GM21528 (cell line): ENCODE data around the gene IRF2BP1.

ENCODE experiments used
- ATAC-seq: cut with Tn5 transposase; IDR thresholded peaks from one replicate; pipeline ENCODE4 v1.9.1; 2021; ENCODE audit warnings: mild to moderate bottlenecking, moderate library complexity; ENCODE audit not compliant: unreplicated experiment, low FRiP score

IRF2BP1 gene, protein sequence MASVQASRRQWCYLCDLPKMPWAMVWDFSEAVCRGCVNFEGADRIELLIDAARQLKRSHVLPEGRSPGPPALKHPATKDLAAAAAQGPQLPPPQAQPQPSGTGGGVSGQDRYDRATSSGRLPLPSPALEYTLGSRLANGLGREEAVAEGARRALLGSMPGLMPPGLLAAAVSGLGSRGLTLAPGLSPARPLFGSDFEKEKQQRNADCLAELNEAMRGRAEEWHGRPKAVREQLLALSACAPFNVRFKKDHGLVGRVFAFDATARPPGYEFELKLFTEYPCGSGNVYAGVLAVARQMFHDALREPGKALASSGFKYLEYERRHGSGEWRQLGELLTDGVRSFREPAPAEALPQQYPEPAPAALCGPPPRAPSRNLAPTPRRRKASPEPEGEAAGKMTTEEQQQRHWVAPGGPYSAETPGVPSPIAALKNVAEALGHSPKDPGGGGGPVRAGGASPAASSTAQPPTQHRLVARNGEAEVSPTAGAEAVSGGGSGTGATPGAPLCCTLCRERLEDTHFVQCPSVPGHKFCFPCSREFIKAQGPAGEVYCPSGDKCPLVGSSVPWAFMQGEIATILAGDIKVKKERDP

DNA sequence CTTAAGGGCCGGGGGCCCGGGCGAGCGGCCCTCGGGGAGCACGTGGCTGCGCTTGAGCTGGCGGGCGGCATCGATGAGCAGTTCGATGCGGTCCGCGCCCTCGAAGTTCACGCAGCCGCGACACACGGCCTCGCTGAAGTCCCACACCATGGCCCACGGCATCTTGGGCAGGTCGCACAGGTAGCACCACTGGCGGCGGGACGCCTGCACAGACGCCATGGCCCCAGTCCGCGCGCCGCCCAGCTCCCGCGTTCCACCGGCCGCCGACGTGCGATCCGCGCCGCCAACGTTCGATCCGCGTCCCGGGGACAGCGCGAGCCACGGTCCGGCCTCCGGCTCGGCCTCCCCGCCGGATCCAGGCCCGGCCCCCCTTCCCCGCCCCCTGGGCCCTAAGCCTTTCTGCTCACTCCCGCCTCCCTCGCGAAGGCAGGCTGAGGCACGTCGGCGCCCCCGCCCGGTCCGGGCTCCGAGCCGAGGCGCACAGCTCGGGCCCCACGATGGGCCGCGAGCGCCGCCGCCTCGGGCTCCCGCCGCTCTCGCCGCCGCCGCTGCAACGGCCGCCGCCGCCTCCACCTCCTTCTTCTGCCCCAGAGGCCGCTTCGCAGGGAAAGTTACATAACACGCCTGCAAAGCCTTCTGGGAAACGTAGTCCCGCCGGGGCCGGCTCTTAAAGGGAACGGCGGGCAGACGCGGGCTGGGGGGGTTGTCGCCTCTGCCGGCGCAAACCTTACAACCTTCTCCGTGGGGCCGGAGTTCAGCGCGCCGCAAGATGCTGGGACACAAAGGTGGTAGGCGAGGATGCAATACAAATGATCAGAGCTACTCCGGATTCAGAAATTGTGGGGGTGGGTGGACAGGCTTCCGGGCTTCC, at the start of gene IRF2BP1:
TSS of gene IRF2BP1 (minus strand) at position 586 of the 871 bp plus-strand sequence. CDS start at position 219, 367 bp downstream.
- peak; percentile 59 for ATAC-seq

DNA sequence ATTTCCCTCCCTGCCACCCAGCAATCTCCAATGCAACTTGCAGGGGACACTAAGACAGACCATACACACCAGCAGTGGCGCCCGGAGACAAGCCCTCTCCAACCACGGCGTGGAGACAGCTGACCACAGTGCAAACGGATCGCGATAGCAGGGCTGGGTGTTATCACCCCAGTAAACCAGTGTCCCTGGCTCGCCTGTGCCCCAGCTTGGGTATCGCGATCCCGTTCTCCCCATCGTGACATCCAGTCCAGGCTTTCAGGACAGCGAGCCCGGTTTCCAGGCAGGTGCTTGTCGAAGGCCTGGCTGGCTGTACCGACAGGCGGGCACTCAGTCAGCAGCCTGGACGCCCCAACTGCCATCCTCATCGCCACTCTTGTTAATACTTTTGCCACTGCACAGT, 49.3 kb upstream of the IRF2BP1 start:
- no peak for ATAC-seq

DNA sequence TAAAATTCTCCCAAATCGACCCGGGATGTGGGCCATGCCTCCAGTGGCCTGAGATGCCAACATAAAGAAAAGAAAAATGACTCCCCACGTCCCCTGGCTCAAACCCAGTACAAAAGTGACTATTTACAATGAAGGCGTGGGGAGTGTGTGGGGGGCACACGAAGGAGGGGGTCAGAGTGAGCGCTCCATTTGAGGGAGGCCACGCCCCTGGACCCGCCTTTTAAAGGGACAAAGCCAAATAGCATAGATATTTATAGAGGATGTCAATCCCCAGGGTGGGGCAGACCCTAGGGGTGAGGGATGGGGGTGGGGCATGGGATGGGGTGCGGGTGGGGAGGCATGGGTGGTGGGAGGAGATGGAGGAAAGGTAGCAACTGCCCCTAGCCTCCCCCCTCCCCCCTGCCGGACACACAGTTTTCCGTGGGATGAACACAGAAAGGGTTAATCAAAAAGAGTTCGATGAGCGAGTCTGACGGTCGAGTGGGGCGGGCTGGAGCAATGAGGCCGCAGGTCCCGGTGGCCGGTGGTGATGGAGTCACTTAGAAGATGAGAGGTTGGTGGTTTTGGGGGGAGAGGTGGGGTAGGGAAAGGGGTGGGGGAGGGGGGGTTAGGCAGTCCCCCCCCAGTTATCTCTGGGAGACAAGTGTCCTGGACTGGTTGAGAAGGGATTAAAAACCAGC, 48.8 kb upstream of the IRF2BP1 start:
- ATAC-seq = no peak

DNA sequence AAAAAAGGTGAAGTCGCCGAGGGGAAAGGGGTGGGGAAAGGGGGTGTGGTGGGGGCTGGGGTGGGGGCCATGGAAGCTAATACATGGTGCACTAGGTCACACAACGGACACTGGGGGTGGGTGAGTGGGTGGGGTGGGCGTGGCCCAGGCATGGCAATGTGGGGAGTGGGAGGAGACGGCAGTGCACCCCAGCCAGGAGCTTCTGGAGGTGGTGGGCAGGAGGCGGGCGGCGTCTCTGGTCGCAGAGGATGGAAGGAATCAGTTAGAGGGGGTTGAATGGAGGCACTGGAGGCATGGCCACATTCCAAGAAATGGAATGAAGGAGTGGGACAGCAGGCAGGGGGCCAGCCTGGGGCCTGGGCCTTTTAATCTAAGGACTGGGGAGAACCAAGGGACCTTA, 47.8 kb upstream of the IRF2BP1 start:
- ATAC-seq = no peak

DNA sequence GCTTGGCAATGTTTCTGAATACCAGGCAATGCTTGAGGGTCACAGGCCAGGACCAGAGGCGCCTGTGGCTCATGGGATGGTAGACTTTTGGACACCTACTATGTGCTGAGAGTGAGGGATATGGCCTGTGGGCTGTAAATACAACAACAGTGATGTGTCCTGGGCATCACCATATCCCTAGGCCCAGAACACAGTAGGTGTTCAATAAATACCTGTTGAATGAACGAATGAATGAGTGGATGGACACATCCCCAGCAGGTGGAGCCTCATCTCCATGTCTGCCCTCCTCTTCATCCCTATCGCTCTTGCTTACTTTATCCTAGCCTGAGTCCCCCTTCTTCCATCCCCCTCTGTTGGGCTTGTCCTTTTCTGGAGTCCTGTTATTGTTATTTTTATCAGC, 45.1 kb upstream of the IRF2BP1 start:
- no peak for ATAC-seq

DNA sequence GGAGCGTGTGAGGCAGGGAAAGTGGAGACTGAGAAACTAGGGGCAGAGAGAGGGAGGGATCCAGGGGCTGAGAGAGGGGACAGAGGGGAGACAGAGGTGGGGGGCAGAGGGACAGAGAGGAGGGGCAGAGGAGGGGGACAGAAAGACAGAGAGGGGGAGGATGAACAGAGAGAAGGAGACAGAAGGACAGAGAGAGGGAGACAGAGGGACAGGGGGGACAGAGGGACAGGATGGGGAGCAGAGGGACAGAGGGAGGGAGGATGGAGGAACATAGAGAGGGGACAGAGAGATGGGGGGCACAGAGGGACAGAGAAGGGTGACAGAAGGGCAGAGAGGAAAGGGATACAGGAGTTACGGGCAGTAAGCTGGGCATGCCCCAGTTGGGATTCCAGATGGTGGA, 43.3 kb upstream of the IRF2BP1 start:
- no peak for ATAC-seq

DNA sequence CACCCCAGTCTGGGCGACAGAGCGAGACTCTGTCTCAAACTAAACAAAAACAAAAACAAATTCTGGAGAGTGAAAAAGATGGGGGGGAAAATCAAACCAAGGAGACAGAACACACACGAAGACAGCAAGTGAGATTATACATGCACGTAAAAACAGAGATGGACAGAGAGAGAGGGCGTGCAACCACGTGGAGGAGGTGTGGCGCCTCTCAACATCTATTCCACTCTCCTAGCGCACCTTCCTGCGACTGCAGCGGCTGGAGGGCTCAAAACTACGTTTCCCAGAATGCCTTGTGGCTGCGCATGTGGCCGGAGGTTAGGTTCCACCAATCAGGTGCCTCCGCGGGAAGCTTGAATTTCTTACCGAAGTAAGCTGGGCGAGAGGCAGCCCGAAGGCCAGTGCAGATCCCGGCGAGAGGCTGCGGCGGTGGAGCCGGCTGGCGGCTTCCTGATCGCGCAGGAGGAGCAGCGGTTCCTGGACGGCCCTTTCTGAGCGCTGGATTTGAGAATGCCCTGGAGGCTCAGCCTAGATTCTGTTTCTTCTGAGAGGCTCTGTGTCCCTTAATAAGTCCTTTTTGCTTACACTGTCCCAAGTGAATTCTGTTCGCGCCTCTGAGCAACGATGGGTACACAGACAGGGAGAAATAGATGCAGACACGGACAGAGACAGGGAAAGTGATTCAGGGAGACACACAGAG, 41.8 kb upstream of the IRF2BP1 start:
- ATAC-seq = no peak

DNA sequence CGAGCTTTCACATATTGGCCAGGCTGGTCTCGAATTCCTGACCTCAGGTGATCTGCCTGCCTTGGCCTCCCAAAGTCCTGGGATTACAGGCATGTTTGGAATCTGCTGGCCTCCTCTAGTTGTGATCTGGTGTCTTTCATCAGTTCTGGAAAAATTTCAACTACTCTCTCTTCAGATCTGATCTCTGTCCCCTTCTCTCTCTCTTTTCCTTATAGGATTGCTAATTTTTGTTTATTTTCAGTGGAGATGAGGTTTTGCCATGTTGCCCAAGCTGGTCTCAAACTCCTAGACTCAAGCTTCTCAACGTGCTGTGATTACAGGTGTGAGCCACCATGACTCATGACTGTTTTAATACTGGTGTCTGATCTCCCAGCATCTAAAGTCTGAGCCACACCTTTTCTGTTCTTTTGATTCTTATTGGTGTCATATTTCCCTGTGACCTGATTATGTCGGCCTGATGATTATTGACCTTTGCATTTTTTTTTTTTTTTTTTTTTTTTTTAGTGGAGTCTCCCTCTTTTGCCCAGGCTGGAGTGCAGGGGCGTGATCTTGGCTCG, 39.0 kb upstream of the IRF2BP1 start:
- no peak for ATAC-seq

DNA sequence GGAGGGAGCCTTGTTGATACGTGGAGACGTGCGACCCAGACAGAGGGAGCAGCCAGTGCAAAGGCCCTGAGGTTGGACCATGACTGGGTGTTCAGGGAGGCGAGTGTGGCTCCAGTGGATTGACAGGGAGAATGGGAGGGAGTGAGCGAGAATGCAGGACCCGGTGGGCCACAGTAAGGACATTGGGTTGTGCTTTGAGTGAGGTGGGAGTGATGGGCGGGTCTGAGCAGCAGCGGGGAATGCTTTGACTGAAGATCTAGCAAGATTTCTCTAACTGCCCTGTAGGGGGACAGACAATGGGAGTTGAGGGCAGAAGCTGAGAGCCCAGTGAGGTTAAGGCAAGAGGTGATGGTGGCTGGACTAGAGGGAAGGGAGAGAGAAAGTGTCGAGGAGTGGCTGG, 36.3 kb upstream of the IRF2BP1 start:
- no peak for ATAC-seq

DNA sequence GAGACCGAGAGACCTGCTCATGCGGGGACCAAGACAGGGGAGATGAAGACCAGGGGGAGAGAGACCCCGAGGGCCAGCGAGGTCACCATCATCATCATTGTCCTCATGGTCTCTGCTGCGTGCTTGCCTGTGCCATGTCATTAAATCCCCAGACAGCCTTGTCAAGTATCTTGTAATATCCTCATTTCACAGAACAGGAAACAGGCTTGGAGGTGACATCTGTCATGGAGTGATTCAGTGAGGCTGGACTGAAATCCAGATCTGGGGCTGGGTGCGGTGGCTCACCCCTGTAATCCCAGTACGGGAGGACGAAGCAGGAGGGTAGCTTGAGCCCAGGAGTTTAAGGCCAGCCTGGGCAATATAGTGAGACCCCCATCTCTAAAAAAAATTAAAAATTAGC, 34.5 kb upstream of the IRF2BP1 start:
- ATAC-seq = no peak

DNA sequence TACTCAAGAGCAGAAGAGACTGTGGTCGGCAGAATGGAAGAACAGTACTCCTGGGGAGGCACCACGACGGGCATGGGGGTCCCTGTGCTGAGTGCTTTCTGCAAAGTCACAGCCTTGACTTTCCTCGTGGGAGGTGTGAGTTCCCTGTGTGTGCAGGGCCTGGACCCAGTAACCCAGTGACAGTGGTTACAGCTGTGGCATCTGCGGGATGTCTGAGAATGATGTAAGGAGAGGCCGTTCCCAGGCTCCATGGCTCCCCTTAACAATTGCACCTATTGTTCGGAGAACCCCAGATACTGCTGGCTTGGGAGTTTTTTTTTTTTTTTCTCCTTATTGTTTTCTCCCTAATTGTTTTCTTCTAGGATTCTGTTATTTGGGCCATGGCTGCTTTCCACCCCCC, 33.7 kb upstream of the IRF2BP1 start:
- no peak for ATAC-seq

DNA sequence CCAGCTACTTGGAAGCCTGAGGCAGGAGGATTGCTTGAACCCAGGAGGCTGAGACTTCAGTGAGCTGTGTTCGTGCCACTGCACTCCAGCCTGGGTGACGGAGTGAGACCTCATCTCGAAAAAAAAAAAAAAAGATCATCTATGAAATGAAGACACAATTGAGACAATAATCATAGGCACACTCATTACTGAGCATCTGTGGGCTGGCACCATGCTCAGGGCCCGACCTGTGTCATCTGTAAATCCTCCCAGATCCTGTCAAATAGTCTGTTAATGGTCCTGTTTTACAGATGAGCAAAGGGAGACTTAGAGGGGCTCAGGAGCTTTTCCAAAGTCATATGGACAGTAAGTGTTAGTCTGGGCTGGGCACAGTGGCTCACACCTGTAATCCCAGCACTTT, 32.8 kb upstream of the IRF2BP1 start:
- no peak for ATAC-seq

DNA sequence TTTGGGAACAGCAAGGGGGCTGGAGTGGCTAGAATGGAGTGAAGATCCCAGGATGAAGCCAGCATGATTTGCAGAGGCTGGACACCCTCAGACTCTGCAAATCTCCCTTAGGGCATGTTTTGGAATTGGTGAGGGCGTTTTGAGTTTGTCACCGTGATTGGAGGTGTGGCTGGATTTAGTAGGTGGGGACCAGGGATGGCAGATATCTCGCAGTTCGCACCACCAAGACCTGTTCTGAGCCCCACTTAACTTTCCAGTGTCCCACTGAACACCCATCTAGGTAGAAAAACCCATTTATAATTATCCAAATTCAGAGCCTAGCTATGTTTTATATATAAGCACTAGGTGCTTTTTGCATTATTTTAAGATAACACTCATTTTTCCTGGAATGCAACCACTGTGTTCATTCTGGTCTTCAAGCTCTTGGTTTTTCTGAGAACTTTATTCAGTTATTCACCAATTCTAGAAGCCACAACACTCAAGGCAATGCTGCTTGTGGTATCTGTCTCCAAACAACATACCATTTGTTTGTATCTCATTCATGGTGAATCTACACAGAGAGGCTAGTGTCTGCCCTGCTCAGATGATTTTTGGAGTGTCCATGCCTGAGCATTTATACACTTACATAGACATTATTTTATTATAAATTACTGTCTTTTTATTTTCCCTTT, 31.6 kb upstream of the IRF2BP1 start:
- no peak for ATAC-seq

DNA sequence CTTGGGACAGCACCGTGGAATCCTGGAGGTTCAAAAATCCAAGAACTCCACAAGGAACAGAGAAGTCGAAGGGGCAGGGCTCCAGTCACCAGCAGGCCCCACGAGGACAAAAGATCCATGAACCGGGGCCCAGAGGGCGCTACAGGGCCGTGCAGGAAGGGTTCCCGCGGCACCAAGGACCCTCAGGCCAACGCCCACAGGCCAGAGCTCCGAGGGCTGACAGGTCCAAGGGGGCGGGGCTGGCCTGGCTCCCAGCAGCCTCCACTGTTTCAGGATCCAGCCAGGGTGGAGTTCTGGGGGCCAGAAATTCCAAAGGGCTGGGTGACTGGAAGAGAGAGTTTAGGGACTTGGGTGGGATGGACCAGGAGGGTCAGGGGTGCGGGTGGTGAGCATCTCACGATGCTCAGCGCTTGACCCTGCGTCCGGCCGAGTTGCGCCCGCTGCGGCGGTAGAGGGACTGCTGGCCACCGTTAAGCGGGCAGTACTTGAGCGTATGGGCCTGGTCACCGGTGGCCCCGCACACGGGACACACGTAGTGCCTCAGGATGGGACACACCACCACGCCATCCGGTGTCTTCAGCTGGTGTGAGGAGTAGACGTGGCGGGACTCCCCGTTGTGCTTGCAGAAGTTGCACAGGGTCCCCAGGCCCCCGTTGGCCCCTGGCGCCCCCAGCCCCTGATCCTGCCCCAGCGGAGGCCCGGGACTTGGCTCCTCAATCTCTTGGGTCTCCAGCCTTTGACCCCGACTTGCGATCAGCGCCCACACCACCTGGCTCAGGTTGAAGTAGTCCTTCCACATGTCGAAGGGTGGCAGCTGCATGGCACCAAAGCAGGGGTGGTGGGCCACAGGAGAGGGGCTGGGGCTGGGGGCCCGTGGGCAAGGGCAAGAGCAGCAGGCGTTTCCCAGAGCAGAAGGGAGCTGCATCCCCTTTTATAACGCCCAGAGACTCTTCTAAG, 28.2 kb upstream of the IRF2BP1 start, which contains the start of gene NANOS2:
TSS of gene NANOS2 (minus strand) at position 905 of the 957 bp plus-strand sequence. CDS start at position 820, 85 bp downstream.
- ATAC-seq = no peak

DNA sequence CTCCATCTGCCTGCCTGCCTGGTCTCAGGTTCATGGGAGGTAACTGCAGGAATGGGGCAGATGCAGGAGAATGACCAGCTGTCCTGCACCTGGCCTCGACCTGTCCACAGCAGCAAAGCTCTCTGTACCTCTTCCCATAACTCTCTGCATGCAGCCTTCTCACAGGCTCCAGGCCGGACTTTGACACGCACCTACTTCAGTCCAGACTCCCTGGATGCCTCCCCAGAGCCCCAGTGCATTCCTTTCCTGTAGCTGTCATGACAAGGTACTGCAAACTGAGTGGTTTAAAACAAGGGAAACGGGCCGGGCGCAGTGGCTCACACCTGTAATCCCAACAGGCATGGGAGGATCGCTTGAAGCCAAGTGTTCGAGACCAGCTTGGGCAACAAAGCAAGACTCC, 25.4 kb upstream of the IRF2BP1 start:
- ATAC-seq = no peak

DNA sequence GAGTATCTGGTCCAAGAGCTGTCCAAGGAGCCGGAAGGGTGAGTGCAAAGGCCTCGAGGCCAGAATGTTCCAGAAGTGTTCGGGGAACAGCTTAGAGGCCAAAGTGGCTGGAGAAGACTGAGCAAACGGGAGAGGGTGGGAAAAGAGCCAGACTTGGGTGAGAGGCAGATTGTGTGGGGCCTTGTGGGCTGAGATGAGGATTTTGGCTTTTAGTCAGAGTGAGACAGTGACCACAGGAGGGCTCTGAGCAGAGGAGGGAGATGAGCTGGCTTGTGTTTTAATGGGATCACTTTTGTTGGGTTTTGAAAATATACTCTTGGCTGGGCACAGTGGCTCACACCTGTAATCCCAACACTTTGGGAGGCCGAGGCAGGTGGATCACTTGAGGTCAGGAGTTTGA, 23.0 kb upstream of the IRF2BP1 start:
- ATAC-seq = no peak

DNA sequence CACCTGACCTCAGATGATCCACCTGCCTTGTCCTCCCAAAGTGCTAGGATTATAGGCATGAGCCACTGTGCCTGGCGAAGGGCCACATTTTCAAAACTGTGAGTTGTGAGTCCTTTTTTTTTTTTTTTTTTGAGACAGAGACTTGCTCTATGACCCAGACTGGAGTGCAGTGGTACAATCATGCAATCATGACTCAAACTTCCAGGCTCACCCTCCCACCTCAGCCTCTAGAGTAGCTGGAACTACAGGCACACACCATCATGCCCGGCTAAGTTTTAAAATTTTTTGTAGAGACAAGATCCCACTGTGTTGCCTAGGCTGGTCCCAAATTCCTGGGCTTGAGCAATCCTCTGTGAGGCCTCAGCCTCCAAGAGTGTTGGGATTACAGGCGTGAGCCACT, 20.3 kb upstream of the IRF2BP1 start:
- ATAC-seq = no peak

DNA sequence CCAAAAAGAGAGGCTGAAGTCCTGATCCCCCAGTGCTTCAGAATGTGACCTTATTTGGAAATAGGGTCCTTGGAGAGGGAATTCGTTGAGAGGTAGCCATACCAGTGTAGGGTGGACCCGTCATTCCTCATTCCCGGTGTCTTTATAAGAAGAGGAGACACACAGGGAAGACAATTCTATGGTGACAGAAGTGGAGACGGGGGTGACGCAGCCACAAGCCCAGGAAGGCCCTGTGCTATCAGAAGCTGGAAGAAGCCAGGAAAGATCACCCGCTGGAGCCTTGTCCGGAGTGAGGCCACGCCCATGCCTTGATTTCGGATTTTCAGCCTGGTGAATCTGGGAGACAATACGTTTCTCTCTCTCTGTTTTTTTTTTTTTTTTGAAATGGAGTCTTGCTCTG, 19.1 kb upstream of the IRF2BP1 start:
- ATAC-seq = no peak
